ENCODE data around the gene TESK1.
"Not testable (repeated sequence)": the region's sequence is repeated elsewhere in the genome, so short reads cannot be mapped to it uniquely, and the experiment has no call there.

The TESK1 gene

DNA sequence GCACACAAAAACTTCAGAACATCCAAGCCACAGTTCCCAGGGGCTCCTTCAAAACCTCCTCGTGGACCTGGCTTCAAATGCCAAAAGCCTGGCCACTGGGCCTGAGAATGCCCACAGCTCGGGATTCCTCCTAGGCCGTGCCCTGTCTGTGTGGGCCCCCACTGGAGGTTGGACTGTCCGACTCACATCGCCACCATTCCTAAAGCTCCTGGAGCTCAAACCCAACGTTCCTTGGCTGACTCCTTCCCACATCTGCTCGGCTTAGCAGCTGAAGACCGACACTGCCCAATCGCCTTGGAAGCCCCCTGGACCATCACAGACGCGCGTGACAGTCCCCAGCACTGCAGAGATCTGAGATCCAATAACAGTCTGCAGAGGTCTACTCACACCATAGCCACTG is 38.0 kb downstream of the TESK1 start:
- in situ Hi-C loops (cut with MboI; ENCODE audit: low pct_unique_long_range_greater_than_20kb, low sequenced_read_pairs, unreplicated experiment), result no loop called here
- TF ChIP-seq, protein P1, sequence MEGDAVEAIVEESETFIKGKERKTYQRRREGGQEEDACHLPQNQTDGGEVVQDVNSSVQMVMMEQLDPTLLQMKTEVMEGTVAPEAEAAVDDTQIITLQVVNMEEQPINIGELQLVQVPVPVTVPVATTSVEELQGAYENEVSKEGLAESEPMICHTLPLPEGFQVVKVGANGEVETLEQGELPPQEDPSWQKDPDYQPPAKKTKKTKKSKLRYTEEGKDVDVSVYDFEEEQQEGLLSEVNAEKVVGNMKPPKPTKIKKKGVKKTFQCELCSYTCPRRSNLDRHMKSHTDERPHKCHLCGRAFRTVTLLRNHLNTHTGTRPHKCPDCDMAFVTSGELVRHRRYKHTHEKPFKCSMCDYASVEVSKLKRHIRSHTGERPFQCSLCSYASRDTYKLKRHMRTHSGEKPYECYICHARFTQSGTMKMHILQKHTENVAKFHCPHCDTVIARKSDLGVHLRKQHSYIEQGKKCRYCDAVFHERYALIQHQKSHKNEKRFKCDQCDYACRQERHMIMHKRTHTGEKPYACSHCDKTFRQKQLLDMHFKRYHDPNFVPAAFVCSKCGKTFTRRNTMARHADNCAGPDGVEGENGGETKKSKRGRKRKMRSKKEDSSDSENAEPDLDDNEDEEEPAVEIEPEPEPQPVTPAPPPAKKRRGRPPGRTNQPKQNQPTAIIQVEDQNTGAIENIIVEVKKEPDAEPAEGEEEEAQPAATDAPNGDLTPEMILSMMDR (IDR thresholded peaks at IDR 0.05; ENCODE audit: extremely low read depth, insufficient read depth, missing control alignments), result no peak
- no peak for DNase-seq (ENCODE audit: low spot score)

DNA sequence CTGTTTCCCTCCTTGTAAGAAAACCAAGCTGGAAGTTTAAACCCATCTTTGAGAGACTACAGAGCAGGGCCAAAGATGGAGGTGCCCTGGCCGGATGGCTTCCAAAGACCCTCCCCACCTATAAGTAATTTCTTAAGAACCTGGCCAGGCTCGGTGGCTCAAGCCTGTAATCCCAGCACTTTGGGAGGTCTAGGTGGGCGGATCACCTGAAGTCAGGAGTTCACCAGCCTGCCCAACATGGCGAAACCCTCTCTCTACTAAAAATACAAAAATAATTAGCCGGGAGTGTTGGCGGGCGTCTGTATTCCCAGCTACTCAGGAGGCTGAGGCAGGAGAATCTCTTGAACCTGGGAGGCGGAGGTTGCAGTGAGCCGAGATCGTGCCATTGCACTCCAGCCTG is 40.7 kb downstream of the TESK1 start:
- DNase-seq (ENCODE audit: low spot score); in situ Hi-C loops (cut with MboI; ENCODE audit: low pct_unique_long_range_greater_than_20kb, low sequenced_read_pairs, unreplicated experiment): not testable (repeated sequence)

DNA sequence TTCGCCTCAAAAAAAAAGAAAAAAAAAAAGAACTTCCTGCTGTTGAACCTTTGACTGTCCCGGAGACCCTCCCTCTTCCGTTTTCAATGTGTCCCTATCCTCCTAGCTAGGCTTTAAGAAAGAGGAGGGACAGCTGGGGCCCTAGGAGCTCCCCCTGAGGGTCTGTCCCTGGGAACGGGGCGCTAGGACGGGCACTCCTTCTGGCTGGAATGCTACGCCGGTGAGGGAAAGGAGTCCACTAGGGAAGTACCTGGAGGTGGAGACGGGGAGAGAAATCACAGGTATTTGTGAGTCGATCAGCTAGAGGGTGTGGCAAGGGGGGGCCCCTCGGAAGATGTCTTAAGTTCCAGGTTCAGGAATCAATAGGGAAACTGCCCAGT is 41.1 kb downstream of the TESK1 start:
- in situ Hi-C loops (cut with MboI; ENCODE audit: low pct_unique_long_range_greater_than_20kb, low sequenced_read_pairs, unreplicated experiment), result no loop called here
- peak; percentile 24 for DNase-seq (ENCODE audit: low spot score)
- TF ChIP-seq, protein P1 (IDR thresholded peaks at IDR 0.05; ENCODE audit: extremely low read depth, insufficient read depth, missing control alignments), result no peak

DNA sequence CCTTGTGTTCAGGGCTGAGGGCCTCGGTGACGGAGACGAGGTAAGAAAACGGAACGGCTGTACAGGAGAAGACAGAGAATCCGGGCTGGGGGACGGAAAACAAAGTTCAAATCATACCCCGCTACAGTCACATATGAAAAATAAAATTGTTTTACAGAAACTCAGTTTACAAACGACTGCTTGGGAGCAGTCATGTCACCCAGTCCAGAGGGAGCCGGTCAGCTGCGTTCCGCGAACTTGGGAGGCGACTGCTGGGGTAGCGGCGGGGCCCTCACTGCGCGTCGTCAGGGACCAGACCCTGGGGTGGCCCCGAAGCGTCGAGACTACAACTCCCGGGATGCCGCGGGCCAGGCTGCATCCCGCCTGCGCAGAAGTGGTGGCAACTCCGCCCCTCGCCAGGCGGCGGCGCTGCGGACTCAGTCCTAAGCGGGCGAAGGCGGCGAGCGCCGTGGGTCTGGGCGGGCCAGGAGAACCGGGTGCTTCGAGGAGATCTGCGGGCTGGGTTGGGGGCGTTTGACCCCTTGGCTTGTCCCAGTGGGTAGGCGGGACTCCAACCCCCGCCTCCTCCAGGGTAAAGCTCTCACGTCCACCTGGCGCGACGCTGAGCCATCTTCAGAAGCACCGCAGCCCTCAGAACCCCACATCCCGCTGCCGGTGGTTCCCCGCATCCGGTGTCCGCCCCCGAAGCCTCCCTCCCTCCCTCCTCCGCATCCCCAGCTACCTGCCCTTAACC is 41.6 kb downstream of the TESK1 start:
- in situ Hi-C loops (cut with MboI; ENCODE audit: low pct_unique_long_range_greater_than_20kb, low sequenced_read_pairs, unreplicated experiment), result no loop called here
- peak; percentile 92 for DNase-seq (ENCODE audit: low spot score)
- TF ChIP-seq, protein P1 (IDR thresholded peaks at IDR 0.05; ENCODE audit: extremely low read depth, insufficient read depth, missing control alignments), result peak; percentile 98

DNA sequence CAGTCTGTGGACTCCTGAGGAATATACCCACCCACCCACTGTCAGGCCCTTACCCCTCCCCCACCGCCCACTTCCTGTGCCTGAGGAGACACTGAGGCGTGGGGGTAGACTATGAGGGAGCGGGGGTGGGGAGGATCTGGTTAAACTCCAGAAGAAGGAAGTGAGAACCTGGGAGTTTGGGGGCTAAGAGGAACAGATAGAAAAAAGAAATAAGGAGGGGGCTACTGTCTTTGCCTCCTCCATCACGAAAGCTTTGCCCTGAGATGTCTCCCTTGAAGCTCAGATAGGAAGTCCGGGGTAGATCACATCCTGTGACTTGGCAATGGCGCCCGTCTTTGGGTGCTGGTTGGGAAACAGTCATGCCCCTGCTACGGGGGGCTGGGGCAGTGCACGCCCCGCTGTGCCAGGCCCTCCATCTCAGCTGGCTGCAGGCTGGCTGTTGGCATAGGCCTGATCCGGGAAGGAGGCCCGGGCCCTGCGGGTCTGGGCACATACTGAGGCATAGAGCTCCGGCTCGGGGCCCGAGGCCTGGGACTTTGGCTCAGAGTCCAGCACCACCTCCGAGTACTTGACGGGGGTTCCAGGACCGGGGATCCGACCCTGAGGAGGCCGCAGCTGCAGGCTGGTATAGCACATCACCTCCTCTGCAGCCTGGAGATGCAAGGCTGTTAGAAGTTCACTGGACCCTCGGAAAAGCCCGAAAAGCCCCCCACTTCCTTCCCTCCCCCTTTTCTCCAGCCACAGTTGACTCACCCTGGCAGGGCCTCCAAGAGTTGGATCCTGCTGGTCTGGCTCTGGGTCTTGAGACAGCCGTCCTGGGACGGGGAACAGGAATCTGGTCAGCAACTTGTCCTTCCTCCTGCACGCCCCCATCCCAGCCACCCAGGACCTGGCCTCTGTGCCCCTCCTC is 44.6 kb downstream of the TESK1 start:
- DNase-seq (ENCODE audit: low spot score), result peak; percentile 47
- TF ChIP-seq, protein P1 (IDR thresholded peaks at IDR 0.05; ENCODE audit: extremely low read depth, insufficient read depth, missing control alignments), result no peak
- in situ Hi-C loops (cut with MboI; ENCODE audit: low pct_unique_long_range_greater_than_20kb, low sequenced_read_pairs, unreplicated experiment), result no loop called here

DNA sequence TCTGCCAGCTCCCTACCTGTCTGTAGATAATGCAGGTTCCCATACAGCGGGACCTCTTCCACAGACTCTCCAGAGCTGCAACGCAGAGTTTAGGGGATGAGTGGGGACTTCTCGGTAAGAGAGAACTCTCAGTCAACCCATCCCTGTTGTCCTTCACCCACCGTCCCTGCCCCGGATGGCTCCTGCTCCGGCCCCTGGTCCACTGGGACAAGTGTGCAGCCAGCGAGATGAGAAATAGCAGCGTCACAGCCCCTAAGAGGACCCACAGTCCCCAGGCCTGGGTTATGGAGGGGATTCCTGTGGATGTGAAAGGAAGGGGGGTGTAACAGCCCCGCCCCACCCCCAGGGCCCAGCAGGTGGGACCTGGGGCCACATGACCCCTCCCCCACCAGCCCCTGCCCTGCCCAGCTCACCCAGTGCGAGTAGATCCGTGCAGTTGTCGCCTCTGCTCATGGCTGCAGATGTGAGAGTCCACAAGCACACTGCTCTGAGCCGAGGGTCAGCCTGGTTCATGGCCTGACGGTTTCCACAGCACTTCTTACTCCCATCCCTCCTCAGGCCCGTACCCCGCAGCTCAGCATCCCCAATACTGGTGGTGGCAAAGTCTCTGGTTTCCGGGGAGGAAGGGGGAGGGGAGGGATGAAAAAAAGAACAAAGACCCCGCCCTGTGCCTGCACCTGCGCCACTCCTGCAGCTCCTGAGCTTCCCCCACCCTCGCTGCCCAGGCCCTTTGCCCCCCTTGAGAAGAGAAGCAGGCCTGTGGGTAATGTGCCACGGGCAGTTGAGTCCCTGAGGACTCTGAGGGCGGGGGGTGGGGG is 45.5 kb downstream of the TESK1 start, which contains the start of gene SIT1:
TSS of gene SIT1 (minus strand) at position 591 of the 818 bp plus-strand sequence. CDS start at position 513, 78 bp downstream.
- TF ChIP-seq, protein P1 (IDR thresholded peaks at IDR 0.05; ENCODE audit: extremely low read depth, insufficient read depth, missing control alignments), result no peak
- DNase-seq (ENCODE audit: low spot score), result peak; percentile 43
- in situ Hi-C loops (cut with MboI; ENCODE audit: low pct_unique_long_range_greater_than_20kb, low sequenced_read_pairs, unreplicated experiment), result no loop called here

Measured in GM13977 (cell line).